T-helper 1 cell treated with Interleukin-12 subunit alpha and Interleukin-12 subunit beta and Interleukin-4 antibody, amounts not matched to agents 30 ng/mL and 1 ng/mL, for 36 hours (primary cell): ENCODE data around the gene CFAP251. TPM values are rescaled to one million over a fixed set of nuclear protein-coding genes. Genes with fewer than 3 reads are reported as not detected.
"Not testable (repeated sequence)": the region's sequence is repeated elsewhere in the genome, so short reads cannot be mapped to it uniquely, and the experiment has no call there.

Experiments used
- intact Hi-C: fragments of 100-400 bp; cut with micrococcal nuclease; formaldehyde crosslinking; loops from one replicate; pipeline ENCODE4 v1.15.1; 2024
- total RNA-seq: library from RNA; stranded (reverse); gene quantifications from 2 replicates; pipeline ENCODE4 v1.2.3, GENCODE V29; 2022

CFAP251 gene
- total RNA-seq, 1 donor from 2014 or later = 0.96 TPM

DNA sequence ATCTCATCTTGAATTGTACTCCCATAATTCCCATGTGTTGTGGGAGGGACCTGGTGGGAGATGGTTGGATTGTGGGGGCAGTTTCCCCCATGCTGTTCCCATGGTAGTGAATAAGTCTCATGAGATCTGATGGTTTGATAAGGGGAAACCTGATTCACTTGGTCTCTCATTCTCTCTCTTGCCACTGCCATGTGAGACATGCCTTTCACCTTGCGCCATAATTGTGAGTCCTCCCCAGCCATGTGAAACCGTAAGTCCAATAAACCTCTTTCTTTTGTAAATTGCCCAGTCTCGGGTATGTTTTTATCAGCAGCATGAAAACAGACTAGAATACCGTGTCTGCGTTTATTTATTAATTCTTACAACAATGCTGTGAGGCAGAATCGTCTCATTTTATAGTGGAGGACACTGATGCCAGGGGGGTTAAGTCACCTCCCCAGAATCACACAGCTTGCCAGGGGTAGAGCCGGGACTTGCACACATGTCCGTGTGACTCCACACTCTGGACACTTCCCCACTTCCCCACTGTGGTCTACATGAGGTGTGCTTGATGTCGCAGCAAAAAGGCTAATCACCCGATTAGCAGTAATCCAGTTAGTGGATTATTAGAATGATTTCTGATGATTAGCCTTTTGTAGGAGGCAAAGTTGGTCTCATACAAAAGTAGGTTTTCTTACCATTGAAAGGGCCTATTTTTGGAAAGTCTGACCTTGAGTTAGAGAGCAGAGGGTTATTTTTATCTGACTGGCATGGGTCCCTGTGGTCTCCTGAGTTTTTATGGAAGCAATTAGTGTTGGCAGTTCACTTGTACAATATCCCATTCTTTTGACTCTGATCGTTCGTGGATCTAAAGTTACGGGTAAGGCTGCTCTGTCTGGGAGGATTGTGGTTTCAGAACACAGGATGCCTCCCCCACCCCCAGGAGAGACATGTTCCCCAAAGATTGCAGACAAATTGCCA is 55.9 kb downstream of the CFAP251 start:
- intact Hi-C loops = no loop called here

DNA sequence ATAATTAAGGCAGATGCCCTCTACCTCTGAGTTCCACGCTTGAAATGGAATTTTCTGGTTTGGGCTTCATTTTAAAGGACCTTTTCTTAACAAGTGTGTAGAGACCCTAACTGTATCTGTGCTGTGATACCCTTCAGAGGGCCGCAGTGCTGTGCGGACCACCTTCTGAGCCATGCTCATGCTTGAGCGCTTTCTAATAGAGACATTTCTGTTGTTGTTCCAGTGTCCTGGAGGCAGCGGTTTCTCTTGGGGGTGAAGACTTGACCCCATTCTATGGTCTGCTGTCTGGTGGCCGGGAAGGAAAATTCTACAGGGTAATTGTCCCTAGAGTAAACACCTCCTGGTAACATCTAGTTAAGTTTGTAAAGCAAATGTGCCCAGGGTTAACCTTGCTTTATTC is 56.6 kb downstream of the CFAP251 start:
- intact Hi-C loops = no loop called here

DNA sequence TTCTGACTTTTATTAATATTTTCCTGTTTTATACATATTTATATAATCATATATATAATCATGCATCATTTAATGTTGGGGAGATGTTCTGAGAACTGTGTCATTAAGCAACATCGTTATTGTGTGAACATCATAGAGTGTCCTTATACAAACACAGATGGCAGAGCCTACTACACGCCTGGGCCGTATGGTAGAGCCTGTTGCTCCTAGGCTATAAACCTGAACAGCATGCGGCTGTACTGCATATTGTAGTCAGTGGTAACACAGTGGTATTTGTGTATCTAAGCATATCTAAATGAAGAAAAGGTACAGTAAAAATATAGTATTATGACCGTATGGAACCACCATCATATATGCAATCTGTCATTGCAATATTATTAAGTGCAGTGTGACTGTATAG is 58.6 kb downstream of the CFAP251 start:
- intact Hi-C loops = no loop called here

DNA sequence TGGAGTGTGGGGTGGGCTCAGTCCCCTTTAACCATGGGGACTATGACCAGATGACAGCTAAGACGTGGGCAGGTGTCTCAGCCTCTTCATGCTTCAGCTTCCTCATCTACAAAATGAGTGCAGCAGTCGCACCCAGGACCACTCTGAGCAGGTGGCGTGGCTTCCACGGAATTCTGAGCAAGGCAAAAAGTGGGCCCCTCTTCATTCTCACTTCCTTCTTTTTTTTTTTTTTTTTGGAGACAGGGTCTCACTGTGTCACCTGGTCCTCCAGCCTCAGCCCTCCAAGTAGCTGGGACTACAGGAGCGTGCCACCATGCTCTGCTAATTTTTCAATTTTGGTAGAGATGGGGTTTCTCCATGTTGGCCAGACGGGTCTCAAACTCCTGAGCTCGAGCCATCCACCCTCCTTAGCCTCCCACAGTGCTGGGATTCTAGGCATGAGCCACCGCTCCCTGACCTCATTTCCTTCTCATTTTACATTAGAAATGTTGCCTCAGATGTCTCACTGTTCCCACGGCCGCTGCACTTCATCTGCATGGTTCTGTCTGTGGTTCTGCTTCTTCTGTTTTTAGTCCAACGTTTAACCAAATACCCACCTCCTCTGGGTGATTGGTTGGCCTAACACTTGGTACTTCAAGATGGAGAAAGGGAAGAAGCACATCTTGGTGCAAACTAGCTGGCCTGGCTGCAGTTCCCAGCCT is 61.9 kb downstream of the CFAP251 start:
- intact Hi-C loops = no loop called here

DNA sequence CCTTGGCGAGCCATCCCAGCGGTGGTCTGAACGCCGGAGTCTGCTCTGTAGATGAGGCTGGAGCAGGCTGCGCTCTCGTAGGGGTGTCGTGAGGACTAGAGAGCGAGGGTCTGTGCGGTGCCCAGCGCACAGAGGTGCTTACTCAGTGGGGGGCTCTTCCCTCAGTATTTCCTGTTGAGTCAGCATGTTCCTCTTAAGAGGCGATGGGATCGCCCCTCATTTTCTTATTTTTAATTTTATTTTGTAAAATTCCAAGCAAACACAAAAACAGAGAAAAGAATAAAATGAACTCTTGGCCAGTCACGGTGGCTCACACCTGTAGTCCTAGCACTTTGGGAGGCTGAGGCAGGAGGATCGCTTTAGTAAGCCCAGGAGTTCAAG is 62.5 kb downstream of the CFAP251 start:
- intact Hi-C loops = no loop called here

DNA sequence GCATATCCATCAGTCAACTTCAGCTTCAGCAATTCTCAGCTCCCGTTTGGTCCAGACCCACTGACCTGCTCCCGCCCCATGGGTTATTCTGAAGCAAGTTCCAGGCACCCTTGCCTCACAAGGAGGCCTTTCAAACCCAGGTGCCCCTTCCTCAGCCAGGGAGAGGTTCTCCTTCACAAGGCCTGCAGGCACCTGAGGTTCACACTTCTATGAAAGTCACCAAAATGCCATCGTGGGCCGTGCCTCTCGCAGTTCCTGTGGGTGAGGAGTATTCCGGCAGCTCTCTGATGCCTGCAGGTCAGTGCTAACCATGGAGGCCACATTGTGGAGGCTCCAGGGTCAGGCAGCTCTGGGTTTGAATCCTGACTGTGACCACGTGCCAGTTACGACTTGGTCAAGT is 63.1 kb downstream of the CFAP251 start:
- intact Hi-C loops = no loop called here

DNA sequence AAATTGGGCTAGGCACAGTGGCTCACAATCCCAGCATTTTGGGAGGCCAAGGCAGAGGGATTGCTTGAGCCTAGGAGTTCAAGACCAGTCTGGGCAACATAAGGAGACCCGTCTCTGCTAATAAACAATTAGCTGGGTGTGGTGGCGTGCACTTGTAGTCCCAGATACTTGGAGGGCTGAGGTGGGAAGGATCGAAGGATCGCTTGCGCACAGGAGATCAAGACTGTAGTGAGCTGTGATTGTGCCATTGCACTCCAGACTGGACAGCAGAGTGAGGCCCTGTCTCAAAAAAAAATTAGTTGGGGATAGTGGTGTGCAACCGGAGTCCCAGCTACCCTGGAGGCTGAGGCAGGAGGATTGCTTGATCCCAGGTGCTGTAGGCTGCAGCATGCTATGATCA is 64.6 kb downstream of the CFAP251 start:
- intact Hi-C loops = no loop called here

DNA sequence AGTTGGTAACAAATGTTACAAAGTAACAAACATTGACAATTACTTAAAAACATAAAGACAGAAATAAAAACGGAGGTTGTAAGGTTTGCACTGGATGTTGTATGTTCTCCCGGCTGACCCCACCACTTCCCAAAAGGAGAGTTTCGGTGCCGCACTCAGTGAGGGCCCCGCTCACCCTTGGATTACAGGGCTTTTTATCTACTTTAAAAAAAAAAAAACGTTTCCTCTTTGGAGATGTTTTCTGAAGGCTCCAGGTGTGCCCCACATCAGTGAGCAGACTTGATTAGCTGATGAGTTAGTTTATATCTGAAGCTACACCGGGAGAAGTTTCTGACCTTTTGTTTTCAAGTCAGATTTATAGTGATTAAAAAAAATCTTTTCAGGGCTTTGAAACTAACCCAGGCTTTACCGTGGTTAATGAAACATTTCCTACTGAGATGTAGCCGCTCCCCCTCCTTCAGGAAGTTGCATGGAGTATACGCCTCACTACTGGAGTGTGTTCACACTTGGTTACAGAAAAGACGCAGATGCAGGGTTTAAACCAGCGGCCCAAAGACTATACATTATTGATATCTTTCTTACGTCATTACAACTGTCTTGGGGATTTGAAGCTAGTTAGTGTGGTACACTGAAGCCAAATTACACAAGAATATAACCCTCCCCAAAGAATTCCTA is 65.3 kb downstream of the CFAP251 start:
- intact Hi-C loops = no loop called here

DNA sequence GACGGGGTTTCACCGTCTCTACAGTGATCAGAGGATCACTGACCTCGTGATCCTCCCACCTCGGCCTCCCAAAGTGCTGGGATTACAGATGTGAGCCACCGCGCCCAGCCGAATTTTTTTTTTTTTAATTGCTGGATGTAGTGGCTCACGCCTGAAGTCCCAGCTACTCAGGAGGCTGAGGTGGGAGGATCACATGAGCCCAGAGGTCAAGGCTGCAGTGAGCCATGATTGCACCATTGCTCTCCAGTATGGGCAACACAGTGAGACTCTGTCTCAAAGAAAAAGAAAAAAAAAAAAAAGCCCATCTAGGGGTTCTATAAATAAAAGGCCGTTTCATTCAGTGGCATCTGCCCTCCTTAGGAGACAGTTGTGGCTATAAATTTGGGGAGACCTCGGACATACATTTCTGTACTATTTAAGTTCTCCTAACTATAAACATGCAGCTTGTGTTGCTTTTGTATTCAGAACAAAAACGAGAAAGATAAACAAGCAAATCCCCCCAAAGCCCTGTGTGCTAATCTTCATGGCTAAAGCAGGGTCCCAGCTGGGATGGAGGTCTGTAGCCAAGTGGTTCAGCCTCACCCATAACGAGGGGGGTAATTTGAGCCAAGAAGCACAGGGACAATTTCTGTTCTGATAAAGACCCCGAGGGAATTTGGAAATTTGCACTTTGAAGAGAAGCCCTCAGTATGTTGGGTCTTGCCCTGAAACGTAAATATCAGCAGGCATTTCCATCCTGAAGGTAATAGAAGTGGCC is 68.3 kb downstream of the CFAP251 start:
- intact Hi-C loops = no loop called here

DNA sequence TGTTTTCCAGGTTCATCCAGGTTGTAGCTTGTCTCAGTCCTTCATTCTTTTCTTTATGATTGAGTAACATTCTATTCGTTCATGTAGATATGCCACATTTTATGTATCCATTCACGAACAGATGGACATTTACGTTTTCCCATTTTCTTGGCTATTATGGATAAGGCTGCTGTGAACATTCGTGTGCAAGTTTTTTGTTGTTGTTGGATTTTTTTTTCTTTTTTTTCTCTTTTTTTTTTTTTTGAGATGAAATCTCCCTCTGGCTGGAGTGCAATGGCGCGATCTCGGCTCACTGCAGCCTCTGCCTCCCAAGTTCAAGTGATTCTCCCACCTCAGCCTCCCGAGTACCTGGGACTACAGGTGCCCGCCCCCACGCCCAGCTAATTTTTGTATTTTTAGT is 70.1 kb downstream of the CFAP251 start:
- intact Hi-C loops = not testable (repeated sequence)

DNA sequence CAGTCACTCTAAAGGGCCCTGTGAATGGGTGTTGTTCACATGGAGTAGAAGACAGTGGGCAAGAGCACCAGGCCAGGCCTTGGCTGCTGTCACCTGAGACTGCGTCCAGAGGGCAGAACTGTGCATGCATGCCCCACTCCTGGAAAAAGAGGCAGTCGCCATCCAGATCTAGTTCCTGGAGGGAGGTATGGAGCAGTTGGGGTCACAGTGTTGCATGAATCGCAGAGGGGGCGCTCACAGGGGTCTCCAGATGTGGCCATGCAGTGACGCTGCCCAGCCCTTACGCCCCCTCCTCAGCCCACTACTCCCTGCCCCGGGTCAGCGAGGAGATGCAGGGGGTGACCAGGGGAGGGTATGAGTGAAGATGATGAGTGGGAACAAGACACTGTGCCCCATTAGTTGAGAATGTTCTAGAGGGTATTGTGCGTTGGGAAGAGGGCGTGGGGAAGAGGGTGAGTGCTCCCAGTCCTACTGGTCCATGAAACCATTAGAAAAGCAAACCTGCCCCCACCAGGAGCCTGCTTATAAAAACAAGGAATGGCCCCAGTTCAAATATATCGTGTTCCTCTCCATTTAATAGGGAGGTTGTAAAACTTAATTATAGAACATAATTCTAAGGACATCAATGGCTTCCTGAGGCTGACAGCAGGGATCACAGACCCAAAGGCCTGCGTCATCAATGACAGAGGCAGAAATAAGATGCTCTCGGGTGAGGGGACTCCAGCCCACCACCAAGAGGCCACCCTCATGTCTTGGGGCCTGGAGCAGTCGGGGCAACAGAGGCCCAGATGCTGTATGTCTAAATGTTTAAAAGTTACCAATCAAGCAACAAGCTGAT is 71.1 kb downstream of the CFAP251 start:
- intact Hi-C loops = no loop called here

DNA sequence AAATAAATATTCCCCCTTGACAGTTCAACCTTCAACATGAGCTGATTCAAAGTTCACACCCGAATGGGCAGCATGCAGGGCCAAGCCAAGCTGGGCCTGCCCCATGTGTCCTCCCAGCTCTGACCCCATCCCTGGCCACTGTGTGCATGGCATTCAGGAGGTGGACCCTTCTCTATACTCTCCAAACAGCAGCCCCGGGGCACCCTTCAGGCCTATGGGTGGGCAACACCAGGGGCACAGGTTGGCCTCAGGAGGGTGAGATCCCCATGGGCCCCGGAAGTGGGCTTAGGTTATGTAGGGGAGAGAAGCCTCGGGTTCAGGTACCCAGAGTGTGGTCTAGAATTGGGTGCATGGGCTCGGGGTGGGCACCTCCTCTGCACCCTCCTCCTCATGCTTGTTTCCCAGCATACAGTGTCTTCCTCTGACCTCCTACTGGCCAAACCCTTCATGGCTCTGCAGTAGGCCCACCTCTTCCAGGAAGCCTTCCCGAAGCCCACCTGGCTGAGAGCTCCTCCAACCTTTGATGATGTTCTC is 71.8 kb downstream of the CFAP251 start:
- intact Hi-C loops = no loop called here

DNA sequence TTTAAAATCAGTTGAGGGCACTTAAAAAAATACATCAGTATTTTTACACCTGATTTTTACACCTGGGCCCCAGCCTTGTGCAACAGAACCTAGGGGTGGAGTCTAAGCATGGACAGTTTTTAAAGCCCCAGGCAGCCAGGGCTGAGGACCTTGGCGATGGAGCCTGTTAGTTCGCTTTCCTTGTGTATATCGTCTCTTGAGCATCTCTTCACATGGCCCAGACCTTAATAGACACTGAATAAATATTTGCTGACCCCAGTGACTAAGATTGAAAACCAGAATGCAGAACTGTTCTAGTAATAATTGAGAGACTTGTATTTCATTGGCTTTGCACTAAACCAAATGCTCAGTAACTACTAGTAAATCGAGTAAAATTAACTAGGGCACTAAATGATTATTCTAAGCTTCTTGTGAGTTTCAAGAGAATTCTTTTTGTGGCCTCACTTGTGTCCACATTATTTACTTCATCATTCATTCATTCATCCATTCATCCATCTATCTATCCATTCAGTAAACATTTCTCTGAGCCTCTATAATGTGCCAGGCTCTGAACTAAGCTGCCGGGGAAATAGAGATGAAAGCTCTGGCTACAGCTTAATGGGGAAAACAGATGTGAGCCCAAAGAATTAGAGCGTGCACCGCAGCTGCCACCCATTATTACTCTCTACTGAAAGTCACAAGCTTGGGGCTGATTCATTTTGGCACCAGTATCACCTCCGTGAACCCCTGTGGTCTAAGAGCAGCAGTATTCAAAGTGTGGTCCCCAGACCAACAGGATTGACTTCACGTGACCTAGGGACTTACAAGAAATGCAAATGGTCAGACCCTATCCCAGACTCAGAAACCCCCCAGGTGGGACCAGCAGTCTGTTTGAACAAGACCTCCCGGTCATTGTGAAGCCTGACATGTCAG is 72.6 kb downstream of the CFAP251 start:
- intact Hi-C loops = no loop called here

DNA sequence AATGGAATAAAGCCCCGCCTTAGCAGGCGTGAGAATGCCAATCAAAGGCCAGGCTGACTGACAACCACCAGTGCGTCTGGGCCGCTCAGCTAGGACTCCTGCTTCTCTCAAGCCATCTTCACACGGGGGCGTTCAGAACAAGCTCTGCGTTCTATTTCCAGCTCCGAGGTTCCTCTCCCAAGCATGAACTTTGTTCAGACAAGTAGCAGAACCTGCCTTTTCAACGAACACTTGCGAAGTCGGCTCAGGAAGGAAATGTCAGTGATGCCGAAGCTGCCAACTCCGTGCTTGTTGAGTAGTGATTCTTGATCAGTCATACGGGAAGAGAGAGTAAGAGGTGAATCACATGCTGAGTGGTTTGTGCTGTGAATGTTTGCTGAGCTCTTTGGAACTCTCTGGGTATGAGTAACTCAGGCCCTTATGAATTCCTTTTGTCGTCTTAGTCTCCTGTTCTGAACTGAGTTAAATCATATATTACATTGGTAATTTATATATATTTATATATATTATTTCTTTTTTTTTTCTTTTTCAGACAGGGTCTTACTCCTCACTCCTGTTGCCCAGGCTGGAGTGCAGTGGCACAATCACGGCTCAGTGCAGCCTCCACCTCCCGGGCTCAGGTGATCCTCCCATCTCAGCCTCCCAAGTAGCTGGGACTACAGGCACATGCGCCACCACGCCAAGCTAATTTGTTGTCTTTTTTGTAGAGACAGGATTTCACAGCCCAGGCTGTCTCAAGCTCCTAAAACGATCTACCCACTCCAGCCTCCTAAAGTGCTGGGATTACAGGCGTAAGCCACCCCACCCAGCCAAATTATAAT is 73.9 kb downstream of the CFAP251 start:
- intact Hi-C loops = loop anchor here (2.0 kb wide), 1 partner anchor 31 kb away; no protein-coding TSS in a partner anchor

DNA sequence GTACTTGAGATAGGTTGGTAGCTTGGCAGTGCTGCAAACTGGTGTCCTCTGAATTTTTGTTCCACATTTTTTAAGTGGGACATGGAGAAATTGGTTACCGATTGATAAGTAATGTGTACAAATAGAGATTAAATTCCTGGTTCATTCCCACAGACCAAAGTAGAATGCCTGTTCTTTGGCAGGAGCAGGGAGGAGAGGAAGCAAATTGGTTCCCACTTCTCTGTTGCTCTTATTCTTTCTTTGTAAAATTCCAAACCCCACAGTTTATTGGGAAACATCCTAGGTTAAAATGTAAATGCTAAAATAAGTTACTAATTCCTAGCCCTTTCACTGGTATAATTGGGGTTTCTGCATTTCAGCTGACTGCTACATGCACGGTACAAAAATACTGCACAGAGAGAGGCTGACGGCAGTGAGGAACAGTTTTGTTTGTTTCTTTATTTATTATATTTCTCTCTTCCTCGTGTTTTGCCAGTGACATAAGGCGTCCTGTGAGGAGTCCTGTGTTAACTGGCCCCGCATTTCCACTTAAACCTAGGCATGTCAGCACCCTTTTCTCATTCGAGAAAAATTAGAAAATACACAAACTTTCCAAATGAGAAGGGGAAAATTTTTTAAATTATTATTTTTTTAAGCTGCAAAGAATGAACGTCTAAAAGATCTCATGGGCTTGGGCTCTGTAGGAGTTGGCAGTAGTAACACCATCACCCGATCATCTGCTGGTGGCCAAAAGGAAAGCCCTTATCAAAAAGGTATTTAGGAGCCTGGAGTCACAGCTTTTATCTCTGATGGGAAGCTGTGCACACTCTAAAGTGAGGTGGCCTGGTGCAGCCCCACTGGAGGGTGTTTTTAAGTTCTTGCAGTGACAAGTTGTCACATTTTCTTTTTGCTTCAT is 77.9 kb downstream of the CFAP251 start:
- intact Hi-C loops = no loop called here

DNA sequence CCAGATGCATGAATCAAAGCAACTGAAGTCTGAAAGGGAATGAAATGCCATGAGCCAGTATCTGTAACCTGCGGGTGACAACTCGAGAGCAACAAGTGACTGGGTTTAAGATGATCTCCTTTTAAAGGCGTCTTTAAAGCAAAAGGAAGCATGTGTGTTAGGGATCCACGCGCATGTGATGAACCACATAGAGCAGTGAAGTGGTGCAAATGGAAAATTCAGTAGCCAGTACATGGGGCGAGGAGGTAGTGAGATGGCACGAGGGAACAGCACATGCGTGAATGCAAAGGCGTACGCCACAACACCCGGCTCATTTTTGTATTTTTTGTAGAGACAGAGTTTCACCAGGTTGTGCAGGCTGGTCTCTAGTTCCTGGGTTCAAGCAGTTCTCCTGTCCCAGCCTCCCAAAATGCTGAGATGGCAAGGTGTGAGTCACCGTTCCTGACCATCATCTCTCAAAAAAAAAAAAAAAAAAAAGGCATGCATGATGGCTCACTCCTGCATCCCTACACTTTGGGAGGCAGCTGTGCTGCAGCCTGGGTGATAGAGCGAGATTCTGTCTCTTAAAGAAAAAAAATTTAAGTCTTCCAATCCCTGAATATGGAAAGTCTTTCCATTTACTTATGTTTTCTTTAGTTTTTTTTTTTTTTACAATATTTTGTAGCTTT is 78.7 kb downstream of the CFAP251 start:
- intact Hi-C loops = no loop called here
